NOMO-1 treated with dmso at 0.1 percent for 144 hours (cell line): ENCODE data around the gene SHOC2.

ENCODE experiments used
- DNase-seq: peaks from one replicate; lab custom pipeline; 2025; ENCODE audit not compliant: unreplicated experiment; lab: John Stamatoyannopoulos, UW

SHOC2 gene

DNA sequence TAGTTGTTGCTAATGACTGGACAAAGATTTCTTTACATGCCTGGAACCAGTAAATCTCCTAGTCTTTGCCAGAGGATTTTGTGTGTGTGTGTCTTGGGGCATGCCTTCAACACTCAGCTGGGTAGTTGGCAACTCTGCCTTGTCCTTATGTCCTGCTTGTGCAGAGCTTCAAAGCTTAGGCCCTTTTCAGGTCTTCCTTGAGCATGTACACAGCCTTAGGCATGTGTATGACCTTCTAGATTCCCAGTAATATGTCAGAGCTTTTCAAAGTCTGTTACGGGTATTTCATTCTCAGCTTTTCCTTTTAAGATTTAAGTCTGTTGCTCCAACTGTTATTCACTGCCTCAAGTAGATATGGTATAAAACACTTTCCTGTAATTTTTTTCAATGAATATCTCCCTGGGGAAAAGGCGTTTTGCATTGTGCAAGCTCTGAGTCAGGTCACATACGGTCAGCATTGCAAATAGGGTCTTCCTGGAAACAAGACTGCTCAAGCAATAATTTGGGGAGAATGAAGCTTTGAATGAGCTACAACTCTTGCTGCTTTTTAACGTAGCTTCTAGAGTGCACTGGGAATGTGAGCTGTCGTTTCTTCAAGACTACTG, 25.5 kb downstream of the SHOC2 start:
- no peak for DNase-seq

DNA sequence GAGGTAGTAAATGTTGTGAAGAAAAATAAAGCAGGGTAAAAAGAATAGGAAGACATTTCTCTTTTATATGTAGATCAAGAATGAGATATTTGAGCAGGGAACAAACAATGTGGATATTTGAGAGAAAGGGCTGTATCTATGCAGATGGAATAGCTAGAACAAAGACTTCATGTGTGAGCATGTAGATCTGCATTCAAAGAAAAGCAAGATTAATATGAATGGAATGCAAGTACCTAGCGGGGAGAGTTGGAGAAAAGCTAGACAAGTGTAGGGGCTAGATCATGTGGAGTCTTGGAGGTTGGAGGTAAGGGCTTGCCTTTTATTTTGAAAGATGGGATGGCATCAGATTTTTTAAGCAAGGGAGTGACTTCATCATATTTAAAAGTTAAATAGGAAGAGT, 27.1 kb downstream of the SHOC2 start:
- no peak for DNase-seq

DNA sequence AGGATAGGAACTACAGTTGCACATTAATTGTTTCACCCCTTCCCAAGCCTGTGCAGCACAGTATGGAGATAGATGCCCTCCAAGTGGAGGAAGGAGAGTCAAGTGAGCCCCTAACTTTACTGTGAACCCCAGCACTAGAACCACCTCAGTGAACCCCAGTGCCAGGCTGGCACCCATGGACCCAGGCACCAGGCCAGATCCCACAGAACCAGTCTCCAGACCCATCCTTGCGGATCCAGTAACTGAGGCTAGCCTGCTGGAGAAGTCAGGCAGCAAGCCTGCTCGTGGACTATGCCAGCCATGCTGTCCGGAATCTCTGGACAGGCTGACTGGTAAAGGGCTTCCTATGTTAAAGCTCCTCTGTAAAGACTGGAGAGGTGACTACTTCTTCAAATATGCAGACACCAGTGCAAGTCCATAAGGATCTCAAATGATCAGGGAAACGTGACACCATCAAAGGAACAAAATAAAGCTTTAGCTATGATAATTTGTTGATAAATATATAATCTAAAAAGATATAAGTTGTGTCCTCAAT, 27.7 kb downstream of the SHOC2 start:
- no peak for DNase-seq

DNA sequence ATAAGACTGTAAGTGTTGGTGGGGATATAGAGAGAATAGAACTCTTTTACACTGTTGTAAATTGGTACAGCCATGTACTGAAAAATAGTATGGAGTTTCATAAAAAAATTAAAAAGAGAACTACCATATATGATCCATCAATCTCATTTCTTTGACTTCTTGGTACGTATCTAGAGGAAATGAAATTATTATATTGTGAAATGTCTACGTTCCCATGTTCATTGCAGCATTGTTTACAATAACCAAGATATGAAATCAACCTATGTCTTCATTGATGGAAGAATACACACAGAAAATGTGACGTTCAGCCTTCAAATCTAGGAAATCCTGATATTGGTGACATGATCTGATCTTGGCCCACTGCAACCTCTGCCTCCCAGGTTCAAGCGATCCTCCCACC, 32.0 kb downstream of the SHOC2 start:
- no peak for DNase-seq

DNA sequence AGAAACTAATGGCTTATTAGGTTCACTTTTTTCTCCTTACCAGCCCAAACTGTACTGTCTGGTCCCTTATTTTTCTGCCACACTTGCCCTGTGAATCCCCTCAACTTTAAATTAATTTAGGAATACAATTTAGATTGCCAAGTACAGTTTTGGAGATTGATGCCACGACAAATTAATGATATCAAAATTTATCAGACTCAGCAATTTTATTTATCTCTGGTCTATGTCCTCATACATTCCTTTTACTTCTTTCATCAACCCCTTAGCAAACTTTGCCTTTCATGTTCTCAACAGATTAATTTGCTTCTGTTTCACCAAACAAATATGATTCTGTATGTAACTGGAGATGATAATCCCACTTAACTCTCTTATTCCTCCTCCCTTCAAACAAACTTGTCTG, 38.2 kb downstream of the SHOC2 start:
- DNase-seq, result no peak

DNA sequence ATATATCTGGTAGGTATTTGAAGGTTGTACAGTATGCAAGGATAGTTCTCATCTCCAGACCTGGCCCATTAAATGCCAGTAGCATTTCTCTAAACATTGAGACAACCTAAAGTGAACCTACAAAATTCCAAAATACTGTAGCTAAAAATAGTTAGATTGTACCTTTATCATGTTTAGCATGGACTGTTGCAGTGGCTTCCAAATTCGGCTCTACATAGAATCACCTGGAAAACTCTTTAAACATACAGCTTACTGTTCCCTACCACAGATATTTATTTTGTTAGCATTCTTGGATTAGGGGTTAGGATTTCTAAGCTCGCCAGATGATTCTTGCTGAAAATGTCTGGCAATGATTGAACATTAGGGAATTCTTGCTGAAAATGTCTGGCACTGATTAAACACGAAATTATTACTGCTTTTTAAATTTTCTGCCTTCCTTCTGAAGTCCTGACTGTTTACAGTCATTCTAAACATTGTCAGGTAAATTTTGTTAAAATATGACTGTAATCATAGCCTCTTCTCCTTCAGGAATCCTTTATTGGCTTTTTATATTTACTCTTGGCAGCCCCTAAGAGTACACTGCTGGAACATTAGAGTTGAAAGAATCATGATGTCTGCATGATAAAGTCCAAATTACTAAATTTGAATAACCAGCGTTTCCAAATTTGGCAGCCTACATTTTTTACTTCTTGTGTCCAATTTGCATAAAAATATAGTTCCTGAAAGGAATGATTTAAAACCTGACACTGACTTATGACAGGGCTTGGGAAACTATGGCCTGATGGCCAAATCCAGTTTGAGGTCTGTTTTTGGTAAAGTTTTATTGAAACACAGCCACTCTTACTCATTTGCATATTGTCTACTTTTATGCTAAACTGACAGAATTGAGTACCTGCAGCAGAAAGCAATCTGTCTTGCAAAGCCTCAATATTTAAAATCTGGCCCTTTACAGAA, 40.3 kb downstream of the SHOC2 start:
- no peak for DNase-seq

DNA sequence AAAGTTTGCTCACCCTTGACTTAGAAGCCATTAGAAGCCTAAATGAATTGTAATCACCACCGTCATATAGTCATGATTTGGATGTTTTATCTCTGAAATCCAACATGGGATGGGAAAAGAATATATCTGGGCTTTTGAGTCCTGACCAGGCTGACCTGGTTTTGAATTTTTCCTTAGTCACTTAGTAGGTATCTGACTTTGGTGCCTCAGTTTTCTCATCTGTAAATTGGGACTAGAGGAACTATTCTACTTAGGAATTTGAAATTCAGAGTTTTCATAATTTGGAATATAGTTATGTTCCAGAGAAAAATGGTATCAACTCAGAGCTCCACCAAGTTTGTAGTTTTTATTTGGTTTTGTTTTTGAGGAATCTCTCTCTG, 40.9 kb downstream of the SHOC2 start:
- DNase-seq, result no peak

DNA sequence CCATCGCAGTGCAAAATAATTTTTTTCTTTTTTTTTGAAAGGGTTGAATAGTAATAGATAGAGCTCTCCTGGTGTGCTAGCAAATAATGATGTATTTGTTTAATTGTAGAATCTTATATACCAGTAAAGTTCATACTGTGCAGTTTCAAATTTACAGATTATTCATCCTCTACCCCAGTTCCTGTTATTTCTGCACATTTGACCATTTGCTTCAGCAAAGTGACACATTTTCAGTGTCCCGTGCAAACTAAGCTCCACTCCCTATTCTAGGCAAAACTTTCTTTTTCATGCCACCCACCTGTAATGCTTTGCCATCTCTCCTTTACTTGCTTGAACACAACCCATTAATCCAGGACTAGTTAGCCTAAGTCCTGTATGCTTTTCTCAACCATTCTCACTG, 43.0 kb downstream of the SHOC2 start:
- DNase-seq, result no peak

DNA sequence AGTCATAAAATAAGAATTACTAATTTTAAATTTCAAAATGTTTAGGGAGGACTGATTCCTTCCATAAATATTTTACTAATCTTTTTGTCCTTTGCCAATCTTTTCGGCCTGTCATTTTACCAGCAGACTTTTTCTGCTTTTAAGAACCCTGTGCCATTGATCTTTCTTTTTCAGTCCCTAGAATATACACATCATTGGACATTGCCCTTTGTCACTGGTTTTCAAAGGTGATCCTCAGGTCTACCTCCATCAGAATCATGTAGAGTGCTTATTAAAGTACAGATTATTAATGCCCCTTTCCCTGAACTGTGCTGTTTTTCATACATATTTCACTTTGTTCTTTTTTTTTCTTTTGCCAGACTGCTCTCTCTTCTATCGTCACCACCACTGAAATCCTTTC, 43.8 kb downstream of the SHOC2 start:
- DNase-seq, result no peak

DNA sequence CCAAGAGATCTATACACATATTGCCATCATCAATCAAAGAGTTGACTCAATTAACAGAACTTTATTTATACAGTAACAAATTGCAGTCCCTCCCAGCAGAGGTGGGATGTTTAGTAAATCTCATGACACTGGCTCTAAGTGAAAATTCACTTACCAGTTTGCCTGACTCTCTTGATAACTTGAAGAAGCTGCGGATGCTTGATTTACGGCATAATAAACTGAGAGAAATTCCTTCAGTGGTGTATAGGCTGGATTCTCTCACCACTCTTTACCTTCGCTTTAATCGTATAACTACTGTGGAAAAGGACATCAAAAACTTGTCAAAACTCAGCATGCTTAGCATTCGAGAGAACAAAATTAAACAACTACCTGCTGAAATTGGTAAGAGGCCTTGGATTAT, 45.3 kb downstream of the SHOC2 start:
- no peak for DNase-seq

DNA sequence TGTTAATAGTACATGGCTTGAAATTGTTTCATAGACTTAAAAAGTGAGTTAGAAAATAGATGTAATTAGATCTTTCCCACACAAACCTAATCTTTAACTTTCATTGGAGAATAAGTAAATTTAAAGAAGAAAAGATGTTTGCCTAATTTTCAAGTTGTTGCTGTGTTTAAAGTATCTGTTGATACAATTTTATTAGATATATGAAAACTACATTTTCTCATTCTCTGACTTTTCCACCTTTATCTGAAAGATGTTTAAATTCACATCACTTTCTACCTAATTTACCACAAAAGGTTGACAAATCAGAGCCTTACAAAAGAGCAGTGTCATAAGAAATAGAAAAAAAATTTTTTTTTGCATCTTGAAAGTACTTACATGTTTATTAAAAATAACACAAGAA, 45.8 kb downstream of the SHOC2 start:
- no peak for DNase-seq

DNA sequence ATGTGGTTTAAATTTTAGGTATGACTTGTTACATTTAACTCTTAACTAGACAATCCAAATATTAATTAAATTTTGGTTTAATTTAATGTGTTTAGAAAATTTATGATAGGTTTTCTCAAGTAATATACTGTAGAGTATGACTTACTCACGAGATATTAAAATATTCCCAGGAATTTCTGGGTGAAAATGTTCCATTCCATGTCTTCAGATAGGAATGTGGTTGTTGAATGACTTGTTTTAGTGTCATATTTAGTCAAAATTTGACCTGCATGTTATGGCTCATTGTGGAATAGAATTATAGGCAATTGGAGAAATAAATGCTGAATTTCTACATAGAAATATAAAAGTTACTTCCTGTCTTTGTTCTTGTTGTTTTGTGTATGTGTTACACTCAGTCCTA, 46.7 kb downstream of the SHOC2 start:
- no peak for DNase-seq

DNA sequence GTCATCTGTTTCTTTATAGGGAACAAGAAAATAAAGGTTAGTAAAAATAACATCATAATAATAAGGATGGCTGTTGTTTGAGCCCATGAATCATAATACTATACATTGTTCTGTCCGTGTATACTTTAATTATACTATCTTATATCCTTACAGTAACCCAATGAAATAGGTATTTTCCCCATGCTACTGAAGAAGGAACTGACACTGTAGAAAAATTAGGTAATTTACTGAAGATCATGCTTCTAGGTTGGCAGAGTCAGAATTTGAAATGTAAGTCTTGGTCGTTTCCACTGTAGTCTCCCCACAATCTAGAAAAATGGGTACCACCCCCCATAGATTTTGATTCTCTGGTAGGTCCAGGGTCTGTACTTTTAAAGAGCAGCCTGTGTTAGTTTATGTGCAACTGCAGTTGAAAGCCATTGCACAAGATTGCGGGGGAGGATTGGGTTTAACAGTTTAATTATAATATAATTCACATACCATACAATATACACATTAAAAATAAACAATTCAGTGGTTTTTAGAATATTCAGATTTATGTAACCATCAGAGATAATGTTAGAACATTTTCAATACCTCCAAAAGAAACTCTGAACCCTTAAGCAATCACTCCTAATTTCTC, 47.7 kb downstream of the SHOC2 start:
- no peak for DNase-seq

DNA sequence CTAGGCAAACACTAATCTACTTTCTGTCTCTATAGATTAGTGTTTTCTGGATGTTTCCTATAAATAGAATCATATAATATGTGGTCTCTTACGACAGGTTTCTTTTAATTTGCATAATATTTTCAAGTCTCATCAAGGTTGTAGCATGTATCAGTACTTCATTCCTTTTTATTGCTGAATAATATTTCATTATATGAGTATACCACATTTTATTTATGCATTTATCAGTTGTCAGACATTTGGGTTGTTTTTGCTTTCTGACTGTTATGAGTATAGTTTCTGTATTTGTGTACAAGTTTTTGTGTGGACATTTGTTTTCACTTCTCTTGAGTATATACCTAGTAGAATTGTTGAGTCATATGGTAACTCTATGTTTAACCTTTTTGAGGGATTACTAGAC, 48.2 kb downstream of the SHOC2 start:
- no peak for DNase-seq

DNA sequence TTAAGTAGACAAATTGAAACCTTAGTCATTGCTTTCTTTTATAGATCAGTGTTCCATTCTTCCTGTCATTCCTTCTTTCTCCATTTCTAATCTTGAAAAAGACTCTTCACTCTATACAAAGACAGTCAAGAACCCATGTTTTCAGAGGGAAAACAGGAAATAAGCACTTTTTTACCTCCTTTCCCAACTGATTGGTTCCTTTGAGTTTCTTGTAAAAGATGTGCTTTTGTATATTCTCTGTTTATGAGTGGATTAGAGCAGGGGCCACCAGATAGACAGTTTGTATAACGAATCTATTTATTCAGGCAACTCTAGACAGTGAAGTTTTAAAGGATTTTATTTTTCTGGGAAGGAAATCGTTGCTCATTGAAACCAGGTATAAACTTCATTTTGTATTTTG, 49.8 kb downstream of the SHOC2 start:
- no peak for DNase-seq

DNA sequence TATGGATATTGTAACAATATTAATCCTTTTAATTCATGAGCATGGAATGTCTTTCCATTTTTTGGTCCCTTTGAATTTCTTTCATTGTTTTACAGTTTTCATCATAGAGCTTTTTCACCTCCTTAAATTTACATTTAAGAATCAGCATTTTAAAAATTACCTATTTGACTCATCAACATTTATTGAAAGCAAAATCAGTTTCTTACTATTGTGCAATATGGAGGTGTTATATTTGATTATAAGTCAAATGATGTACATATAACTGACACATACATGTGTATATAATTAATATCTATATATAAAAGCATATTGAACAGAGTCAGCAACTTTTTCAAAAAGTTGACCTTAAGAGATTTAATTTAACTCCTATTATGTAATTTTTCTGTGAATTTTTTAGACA, 52.2 kb downstream of the SHOC2 start:
- DNase-seq, result no peak

DNA sequence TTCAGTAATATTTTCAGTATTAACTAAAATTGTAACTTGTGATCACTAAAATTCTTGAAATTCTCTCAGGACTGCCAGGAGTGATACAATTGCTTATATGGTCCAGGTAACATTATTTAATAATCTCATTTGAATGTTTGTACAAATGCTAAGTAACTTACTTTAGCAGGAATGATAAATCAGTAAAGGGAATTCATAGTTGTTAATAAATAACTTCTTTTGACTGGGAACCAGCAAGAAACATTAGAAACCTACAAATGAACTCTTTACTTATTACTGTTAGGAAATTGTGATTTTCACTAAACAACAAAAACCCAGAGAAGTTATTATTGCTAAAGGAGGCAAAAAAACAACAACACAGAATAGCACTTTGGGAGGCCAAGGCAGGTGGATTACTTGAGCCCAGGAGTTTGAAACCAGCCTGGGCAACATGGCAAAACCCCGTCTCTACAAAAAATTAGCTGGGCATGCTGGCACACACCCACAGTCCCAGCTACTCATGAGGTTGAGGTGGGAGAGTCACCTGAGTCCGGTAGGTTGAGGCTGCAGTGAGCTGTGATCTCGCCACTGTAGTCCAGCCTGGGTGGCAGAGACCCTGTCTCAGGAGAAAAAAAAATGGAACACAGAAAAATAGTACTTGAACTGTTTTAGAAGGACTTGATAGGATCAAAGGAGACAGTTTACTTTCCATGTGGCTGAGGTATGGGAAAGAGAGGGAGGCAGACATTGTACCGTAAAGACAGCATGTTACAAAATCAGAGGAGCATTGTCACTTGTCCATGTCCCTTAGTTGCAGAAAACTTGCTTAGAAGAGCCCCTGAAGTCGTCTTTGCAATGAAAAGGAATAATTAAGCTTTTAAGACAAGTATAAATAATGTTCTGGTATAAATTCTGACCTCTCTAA, 53.1 kb downstream of the SHOC2 start:
- no peak for DNase-seq

DNA sequence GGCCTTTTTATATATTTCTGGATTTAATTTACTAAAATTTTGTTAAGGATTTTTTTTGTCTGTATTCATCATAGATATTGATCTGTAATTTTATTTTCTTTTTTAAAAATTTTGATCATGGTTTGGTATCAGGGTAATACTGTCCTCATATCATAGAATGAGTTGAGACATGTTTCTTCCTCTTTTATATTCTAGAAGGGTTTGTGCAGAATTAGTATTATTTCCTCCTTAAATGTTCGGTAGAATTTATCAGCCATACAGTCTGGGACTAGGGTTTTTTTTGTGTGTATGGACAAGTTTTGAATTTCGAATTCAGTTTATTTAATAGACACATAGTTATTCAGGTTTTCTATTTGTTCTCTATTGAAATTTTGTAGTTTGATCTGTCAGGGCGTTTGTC, 54.0 kb downstream of the SHOC2 start:
- no peak for DNase-seq

DNA sequence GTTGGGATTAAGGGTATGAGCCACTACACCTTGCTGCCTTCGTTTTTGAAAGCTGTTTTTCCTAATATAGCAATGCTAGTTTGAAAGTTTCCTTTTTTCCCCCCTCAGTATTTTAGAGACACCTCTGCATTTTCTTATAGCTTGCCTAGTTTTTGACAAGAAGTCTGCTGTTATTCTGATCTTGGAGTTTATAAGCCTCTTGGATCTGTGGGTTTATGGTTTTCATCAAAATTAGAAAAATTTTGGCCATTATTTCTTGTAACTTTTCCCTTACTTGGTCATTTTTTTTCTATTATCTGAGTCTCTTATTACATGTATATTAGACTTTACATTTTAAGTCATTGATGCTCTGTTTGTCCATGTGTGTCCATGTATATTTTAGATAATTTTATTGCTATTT, 57.2 kb downstream of the SHOC2 start:
- DNase-seq, result no peak

DNA sequence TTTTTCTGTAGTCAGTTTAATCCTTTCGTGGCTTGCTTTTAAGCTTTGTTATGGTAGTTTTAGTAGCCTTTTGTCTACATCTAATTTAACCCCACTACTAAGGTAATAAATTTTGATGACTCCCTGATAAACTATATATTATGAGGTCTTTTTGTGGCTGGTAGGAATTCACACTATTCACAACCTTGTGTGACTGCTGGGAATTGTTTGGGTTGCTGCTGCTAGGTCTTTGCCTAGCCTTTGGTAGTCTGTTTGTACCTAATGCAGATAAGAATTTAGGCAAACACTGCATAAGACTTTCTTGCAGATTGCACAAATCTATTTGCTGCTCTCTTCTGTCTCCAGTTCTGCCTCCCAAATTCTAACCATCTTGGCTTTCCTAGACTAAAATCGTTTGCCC, 58.3 kb downstream of the SHOC2 start:
- DNase-seq, result no peak

DNA sequence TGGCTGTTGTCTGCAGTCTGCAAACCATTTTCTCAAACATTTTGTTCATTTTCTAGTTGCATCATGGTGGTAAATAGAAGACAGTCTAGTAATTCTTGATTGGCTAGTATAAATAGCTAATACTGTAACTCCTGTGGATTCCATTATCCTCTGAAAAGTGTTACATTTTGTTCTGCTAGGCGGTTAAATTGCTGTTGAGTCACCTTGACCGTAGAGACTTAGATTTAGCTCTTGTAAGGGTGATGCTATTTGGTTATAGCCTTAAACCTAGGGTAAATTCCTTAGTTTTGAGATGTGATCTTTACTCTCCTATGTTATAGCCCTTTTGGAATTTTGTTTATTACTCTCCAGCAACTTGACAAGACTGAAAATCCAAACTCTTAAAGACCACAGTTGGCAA, 58.8 kb downstream of the SHOC2 start:
- DNase-seq, result no peak
